Activated CD4-positive, CD25-positive, alpha-beta regulatory T cell treated with anti-CD3 and anti-CD28 coated beads, Interleukin-2, amount 50 U/mL, for 16 hours (primary cell): ENCODE measurements around the gene ABCF3.
"Not testable (repeated sequence)": the region's sequence is repeated elsewhere in the genome, so short reads cannot be mapped to it uniquely, and the experiment has no call there.

Source experiments
- DNase-seq: peaks from one replicate; pipeline ENCODE4 v3.0.0-alpha.2; 2020; ENCODE audit warnings: low read depth, low spot score

ABCF3 gene, protein sequence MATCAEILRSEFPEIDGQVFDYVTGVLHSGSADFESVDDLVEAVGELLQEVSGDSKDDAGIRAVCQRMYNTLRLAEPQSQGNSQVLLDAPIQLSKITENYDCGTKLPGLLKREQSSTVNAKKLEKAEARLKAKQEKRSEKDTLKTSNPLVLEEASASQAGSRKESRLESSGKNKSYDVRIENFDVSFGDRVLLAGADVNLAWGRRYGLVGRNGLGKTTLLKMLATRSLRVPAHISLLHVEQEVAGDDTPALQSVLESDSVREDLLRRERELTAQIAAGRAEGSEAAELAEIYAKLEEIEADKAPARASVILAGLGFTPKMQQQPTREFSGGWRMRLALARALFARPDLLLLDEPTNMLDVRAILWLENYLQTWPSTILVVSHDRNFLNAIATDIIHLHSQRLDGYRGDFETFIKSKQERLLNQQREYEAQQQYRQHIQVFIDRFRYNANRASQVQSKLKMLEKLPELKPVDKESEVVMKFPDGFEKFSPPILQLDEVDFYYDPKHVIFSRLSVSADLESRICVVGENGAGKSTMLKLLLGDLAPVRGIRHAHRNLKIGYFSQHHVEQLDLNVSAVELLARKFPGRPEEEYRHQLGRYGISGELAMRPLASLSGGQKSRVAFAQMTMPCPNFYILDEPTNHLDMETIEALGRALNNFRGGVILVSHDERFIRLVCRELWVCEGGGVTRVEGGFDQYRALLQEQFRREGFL

DNA sequence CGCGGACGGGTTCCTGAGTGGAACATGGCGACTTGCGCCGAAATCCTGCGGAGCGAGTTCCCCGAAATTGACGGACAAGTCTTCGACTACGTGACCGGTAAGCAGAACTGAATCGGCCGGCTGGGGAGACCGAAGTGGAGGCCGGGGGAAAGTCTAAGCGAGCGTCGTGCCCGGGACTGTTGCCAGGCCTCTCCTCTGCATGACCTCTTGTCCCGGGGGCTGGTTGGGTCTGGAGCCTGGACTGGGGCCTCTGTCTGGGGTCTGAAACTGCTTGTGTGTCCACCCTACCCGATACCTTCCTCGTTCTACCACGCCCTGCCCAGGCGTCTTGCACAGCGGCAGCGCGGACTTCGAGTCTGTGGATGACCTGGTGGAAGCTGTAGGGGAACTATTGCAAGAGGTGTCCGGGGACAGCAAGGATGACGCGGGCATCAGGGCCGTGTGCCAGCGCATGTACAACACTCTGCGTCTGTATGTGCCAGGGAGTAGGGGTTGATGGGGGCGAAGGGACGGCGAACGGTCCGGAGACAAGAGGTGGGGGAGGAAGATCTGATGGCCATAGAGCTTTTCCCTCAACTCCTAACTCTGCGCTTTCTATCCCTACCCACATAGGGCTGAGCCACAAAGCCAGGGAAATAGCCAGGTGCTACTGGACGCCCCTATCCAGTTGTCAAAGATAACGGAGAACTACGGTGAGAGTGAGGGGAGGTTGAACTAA is at the start of gene ABCF3:
Gene ABCF3 (plus strand): TSS at position 16 of the 718 bp plus-strand sequence. CDS start 9 bp downstream, at position 25.
- DNase-seq, result peak; percentile 11

DNA sequence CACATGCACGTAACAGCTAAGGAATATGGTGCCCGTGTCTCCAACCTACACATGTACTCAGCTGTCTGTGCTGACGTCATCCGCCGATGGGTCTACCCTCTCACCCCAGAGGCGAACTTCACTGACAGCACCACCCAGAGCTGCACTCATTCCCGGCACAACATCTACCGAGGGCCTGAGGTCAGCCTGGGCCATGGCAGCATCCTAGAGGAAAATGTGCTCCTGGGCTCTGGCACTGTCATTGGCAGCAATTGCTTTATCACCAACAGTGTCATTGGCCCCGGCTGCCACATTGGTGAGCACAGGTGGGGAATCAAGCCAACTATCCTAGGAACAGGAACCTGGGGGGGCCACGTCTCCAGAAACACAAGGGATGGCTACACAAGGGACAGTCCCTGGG is 45.6 kb upstream of the ABCF3 start:
- DNase-seq, result no peak

DNA sequence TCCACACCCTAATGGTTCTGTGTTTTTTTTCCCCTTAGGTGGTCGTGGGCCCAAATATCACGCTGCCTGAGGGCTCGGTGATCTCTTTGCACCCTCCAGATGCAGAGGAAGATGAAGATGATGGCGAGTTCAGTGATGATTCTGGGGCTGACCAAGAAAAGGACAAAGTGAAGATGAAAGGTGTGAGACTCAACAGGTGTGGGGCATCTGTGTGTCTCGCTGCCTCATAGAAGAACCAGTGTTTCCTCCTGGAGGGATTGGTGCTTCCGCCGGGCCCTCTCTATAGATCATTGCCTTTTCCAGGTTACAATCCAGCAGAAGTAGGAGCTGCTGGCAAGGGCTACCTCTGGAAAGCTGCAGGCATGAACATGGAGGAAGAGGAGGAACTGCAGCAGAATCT is 43.8 kb upstream of the ABCF3 start:
- DNase-seq, result no peak

DNA sequence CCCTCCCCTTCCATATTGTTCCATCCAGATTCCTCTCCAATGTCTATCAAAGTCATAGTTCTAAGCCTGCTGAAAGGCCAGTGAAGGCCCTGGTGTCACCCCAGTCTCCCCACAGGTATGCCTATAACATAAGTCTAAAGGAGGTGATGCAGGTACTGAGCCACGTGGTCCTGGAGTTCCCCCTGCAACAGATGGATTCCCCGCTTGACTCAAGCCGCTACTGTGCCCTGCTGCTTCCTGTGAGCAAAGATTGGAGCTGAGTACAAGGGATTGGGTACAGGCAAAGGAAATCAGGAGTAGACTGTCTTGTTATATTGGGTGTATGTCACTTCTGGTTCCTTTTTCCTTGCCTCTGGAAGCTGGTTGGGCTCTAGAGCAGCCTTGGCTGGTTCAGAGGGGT is 42.7 kb upstream of the ABCF3 start:
- DNase-seq, result no peak

DNA sequence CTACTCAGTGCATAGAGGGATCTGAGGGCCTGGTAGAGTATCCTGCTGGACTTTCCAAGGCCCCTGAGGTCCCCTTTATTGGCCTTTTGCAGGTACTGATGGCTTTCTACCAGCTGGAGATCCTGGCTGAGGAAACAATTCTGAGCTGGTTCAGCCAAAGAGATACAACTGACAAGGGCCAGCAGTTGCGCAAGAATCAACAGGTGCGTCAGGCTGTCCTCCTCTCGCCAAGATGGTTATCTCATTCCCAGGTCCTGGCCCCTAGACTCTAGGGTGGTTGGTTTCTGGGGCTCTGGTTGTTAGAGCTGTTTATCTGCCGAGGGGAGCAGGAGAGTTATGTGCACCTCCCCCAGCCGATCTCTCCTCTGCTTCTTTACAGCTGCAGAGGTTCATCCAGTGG is 41.5 kb upstream of the ABCF3 start:
- no peak for DNase-seq

DNA sequence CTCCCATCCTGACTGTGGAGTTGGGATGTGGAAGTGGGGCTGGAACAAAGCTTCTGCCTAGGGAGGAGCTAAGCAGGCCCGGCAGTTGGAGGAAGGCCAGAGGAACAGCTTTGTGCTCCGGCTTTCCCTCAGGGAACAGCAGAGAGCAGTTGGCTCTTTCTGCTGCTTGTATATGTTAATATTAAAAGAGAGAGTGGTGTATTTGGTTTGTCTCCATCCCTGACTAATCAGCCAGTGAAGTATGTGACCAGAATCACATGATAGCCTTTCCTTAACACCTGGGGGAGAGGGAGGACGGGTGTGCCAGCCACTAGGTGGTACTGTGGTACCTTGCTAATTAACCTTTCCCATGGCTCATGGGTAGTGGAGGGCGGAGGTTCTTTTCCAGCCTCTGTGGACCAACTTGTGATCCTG is 40.9 kb upstream of the ABCF3 start:
- DNase-seq, result no peak

DNA sequence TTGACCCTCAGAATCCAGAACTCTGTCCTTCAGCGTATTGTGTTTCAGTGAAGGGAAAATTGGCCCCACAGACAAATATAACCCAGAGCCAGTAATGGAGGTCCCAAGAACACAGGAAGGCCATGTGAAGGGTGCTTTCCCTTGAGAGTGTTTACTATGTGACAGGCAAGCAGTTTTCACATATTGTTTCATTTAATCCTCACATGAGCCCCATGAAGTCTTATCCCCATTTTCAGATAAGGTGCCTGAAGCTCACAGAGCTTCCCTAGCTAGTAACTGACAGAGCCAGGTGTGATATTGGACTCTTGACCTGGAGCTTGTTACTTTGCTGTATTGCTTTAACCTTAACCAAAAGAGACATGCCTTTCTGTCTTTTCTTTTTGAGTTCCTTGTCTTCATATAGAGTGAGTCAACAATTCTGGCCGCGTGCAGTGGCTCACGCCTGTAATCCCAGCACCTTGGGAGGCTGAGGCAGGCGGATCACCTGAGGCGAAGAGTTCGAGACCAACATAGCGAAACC is 40.2 kb upstream of the ABCF3 start:
- no peak for DNase-seq

DNA sequence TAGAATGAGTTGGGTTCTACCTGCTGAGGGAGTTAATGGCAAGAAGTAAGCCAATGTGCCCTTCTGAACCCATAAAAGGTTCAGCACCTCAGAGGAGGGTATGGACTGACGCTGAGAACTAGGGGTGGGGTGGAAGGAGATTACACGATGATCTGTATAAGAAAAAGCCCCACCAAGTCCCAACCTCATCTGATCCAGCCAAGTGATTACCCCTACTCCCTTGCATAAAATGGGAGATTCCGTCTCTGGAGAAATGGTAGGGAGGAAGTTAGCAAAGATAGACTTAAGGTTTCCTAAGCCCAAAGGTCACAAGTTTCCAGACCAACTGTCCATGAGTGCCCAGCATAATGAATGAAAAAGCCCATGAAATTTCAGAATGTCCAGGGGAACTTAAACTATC is 37.9 kb upstream of the ABCF3 start:
- DNase-seq, result no peak

DNA sequence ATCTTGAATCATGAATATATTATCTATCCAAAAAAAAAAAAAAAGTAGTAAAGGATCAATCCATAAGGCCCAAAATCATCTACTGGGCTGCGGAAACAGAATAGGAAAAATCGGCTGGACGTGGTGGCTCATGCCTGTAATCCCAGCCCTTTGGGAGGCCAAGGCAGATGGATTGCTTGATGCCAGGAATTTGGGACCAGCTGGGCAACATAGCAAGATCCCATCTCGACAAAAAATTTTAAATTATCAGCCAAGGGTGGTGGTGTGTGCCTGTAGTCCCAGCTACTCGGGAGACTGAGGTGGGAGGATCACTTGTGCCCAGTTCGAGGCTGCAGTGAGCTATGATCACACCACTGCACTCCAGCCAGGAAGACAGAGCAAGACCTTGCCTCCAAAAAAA is 36.9 kb upstream of the ABCF3 start:
- no peak for DNase-seq

DNA sequence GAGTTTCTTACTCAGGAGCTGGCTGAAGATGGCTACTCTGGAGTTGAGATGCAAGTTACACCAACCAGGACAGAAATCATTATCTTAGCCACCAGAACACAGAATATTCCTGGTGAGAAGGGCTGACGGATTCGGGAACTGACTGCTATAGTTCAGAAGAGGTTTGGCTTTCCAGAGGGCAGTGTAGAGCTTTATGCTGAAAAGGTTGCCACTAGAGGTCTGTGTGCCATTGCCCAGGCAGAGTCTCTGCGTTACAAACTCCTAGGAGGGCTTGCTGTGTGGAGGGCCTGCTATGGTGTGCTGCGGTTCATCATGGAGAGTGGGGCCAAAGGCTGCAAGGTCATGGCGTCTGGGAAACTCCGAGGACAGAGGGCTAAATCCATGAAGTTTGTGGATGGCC is 36.2 kb upstream of the ABCF3 start:
- not testable (repeated sequence) for DNase-seq

DNA sequence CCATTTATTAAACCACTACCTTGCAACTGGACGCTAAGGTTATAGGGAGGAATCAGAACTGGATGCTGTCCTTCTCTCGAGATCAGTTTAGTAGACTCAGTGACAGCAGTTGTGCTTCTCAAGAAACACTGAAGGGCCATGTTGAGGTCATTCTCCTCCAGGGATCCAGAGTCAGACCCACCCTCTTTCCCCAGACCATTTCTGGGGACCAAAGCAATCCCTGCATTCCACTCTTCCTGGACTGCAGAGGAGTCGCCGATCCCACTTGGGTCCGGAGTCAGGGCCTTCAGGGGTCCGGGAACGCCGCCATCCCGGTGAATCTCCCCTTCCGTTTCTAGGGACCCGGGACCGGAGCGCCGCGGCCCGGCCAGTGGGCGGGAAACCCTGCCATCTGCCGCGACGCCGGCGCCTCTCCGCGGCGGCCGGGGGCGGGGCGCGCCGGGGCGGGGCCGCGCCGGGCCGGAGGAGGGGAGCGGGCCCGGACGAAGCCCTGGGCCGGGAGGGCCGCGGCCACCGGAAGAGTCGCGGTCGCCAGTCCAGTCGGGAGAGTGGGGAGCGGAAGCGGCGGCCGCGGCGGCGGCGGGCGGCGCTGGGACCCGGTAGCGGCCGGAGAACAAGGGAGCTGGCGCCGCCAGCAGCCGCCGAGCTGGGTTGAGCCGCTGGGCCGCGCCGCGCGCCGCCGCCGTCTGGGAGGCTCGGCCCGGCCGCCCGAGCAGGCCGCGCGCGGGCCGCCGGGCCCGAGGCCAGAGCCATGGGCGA is 30.9 kb upstream of the ABCF3 start, which contains the start of gene DVL3:
Gene DVL3 (plus strand): TSS at position 493 of the 759 bp plus-strand sequence. CDS start 259 bp downstream, at position 752.
- DNase-seq, result no peak

DNA sequence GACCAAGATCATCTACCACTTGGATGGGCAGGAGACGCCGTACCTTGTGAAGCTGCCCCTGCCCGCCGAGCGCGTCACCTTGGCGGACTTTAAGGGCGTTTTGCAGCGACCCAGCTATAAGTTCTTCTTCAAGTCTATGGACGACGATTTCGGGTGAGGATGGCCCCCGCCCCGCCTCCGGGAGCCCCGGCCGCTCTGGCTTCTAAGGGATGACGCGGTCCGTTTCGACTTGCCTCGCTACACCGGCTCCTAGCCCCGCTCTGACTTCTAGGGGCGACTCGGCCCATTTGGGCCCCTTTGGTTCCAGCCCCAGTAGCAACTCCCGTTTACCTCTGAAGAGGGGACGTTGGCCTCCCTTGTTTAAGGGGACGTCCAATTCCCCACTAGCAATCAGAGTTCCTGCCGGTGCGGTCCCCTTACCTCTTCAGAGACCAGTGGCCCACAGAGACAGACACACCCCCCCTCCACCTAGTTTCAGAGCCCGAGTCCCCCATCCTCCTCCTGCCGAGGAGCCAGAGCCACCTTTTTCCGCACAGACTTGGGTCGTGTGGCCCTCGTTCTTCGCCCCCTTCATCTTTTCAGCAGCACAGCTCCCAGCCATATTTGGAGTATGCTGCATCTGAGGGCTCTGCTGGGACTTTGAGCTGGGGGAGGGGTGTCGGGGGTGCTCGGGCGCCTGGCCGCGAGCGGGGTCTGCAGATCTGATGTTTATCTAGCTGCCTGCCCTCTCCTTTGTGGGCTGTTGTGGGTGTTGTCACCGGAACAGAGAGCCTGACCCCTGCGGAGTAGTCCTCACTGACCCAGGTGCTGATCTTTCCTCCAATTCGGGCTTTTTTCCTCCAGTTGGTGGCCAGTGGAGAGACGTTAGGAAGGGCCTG is 30.1 kb upstream of the ABCF3 start:
- no peak for DNase-seq

DNA sequence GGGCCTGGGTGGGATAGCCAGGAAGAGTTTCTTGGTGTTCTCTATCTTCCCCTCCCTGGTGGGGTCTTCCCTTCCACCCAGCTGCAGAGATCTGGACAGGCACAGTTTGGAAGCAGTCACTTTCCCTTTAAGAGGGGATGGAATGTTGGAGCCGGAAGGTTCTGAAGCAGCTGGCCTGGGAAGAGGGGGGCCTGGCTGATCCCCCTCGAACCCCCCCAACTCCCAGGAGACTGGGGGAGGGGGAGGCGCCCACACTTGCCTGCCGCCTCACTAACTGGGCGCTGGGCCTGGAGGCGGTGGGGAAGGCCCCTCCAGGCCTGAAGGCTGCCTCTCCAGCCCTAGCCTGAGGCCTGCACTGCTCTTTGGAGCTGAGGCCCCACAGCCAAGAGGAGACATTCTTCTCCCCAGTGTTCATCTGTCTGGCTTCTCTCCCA is 29.5 kb upstream of the ABCF3 start:
- no peak for DNase-seq

DNA sequence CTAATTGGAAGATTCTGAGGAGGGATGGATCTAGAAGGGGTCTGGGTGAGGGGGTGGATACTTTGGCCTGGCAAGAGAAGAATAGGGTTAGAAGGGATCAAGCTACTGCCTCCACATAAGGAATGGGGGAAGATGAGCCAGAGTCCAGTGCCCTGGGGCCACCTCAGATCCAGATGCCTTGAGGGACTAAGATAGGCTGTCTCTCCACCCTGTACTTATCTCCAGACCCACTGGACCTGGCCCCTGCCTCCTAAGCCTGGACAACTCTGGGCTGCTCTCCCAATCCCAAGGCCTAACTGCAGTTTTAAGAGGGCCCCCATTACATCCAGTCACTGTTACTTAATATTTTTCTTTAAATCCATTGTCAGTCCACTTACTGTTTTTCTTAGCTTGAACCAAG is 28.8 kb upstream of the ABCF3 start:
- no peak for DNase-seq

DNA sequence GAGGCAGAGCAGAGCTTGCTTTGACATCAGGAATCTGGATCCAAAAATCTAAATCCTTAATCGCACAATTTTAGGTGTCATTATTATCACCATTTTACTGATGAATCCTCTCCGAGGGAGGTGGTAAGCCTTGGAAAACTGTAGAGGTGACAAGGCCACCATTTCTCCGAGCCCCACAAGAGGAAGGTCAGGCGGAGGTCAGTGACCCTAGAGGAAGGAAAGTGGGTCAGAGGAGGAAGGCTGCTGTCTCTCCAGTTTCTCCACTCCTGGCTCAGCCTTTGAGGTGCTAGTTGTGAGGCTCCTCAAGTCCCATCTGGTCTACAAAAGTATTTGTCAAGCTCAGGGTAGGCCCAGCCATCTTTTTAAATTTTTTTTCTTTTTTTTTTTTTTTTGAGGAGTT is 27.6 kb upstream of the ABCF3 start:
- DNase-seq, result no peak

DNA sequence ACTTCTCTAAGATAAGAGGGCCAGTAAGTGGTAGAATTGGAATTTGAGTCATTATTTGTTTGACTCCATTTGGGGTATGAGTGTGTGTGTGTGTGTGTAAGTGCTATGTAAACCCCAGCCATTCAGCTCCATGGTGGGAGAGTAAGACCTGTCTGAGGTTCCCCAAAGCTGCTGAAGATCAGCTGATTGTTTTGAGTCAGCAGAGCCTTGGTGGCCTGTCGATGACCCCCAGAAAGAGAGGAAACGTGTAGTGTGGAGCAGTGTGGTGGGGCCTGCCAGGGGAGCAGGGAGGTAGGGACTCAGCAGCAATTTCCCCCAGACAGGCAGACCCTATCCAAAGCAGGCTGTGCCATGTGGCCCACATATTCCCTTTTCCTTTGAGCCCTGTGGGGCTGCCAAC is 25.5 kb upstream of the ABCF3 start:
- DNase-seq, result no peak

DNA sequence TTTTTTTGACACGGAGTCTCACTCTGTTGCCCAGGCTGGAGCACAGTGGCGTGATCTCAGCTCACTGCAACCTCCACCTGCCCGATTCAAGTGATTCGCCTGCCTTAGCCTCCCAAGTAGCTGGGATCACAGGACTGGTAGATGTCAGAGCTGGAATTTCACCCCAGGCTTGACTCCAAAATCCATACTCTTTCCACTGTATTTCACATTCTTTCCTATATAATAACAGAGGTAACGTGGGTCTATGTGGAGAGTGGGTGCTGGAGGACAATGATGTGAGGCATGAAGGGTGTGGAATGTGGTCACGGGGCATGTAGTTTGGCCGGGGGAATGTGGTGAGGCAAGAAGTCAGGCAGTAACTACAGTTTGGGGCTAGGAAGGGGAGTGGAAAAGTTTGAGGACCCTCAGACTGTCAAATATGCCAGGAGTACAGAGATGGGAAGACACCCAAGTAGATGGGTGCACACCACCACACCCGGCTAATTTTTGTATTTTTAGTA is 23.4 kb upstream of the ABCF3 start:
- not testable (repeated sequence) for DNase-seq

DNA sequence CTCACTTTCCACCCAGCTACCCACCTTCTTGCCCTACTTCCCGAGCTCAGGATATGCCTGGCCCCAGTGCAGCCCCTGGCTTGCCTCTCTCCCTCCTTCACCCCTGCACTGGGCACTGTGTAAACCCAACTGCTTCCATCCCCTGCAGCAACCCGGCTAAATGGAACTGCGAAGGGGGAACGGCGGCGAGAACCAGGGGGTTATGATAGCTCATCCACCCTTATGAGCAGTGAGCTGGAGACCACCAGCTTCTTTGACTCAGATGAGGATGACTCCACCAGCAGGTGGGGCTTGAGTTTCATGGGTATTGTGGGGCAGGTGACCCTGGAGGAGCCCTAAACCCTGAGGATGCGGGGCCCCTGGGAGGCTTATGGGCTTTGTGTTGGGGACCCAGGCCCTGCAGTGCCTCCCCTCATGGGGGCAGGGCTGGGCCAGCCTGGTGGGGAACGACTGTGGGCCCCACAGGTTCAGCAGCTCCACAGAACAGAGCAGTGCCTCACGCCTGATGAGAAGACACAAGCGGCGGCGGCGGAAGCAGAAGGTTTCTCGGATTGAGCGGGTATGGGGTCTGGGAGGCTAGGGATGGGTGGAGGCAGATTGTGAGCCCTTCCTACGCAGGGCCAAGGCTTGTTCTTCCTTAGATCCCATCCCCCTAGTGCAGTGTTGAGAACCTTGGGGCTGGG is 21.2 kb upstream of the ABCF3 start:
- no peak for DNase-seq

DNA sequence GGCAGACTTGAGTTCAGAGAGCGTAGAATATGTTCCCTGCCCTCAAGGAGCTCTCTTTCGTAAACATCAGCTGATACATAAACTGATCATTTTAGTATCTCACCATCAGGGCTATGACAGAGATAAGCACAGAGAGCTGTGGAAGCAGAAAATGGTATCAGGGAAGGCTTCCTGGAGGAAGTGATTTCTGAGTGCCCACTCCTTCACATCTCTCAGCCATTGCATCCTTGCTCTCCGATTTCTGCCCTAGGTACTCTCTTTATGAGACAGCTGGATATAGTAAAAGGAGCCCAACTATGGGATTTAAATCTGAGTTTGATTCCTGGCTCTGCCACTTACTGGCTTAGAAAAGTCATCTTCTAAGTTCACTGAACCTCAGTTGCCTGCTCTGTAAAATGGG is 20.5 kb upstream of the ABCF3 start:
- no peak for DNase-seq

DNA sequence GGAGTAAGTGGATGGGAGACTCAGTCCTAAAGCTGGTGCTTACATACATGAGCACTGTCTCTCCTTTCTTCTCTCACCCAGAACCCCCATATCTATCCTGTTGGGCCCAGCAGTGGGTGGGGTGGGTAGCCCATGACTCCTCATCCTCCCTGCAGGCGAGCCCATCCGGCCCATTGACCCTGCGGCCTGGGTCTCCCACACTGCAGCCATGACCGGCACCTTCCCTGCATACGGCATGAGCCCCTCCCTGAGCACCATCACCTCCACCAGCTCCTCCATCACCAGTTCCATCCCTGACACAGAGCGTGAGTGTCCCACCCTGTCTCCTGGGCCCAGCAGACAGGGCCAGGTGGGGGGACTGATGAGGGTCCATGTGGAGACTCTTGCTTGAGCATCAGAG is 19.3 kb upstream of the ABCF3 start:
- DNase-seq, result no peak
